H1 (cell line): ENCODE results near the gene BSDC1. TPM values are rescaled to one million over a fixed set of nuclear protein-coding genes. Genes with fewer than 3 reads are reported as not detected.

Experiments used
- RFX5 ChIP-seq: IDR thresholded peaks from 2 replicates; pipeline ENCODE4 v1.6.1; 2011; ENCODE audit warnings: low read depth, low read length, improper control_type of control experiment, borderline replicate concordance
- TAF1 ChIP-seq: IDR thresholded peaks from 2 replicates; pipeline ENCODE4 v1.6.1; 2011; ENCODE audit warnings: mild to moderate bottlenecking, low read depth, low read length
- polyA plus RNA-seq, 7 experiments: library from polyadenylated mRNA; depleted of rRNA in 3 of 7; stranded (reverse) in 5 of 7; unstranded in 2 of 7; fragments of >200 nt in 5 of 7; fragments of 200-250 nt in 2 of 7; gene quantifications; 1 replicate in 5 of 7; 2 replicates in 1 of 7; 4 replicates in 1 of 7; pipeline versions ENCODE4 v1.2.1 to v1.2.3, GENCODE V29; 2011 to 2013; ENCODE audit warnings: missing spikeins in 2 of 7, mixed read lengths in 2 of 7
- total RNA-seq: library from RNA; stranded (reverse); fragmentation: NEBNext Ultra II Directional; extraction: Animal tissue kit (Norgen Biotek cat#: 25700); gene quantifications from 2 replicates; pipeline ENCODE4 v1.2.1, GENCODE V29; 2021

Gene BSDC1
- total and polyA plus RNA-seq, 2 of the 8 experiments (the other 6 are each of a cell fraction or from before 2014, with no cell fraction given): 24.8 to 40.7 TPM

- no peak for TF ChIP-seq TAF1
- no peak for TF ChIP-seq RFX5
Measured at GRCh38 chr1:32390904-32391870, 3.1 kb downstream of the BSDC1 start (continued).
